ENCODE results near the gene SDHA. TPM values are rescaled to one million over a fixed set of nuclear protein-coding genes. Genes with fewer than 3 reads are reported as not detected.
"Not testable (repeated sequence)": the region's sequence is repeated elsewhere in the genome, so short reads cannot be mapped to it uniquely, and the experiment has no call there.

Gene SDHA
- total and polyA plus RNA-seq, 10 of the 15 experiments (the other 5 are each of a cell fraction or from before 2014, with no cell fraction given): 63.3 to 205 (median 104) TPM

DNA sequence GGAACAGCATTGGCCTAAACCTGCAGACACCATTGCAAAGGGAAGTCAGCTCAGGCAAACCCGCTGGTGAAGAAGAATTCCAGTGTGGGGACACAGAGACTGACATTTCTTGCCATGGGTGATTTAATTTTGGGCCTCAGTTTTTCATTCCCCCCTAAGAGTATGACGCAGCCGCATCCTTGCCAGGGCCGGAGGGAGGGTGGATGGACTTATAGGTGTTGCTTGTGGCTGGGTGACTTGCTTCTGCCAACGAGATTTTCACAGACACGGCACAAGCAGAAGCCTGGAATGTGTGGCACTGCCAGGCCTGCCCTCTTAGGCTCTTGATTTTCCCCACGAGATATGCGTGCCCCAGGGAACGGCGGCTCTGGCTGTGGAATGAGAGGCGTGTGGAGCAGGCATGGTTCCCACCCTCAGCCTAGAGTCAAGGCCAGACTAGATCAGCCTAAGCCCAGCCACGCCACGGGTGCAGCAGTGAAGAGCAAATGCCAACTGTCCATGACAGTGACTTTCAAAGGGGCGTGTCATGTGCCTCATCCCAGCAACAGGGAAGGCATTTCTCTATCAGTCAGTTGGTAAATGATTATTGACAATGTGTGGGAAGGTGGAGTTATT lies 61.0 kb downstream of the SDHA start:
- ChIA-PET SMC1A (ENCODE audit: uncharacterized antibody, unreplicated experiment) (interaction anchor here (1.6 kb wide), 1 partner anchor 8 kb away, joined by 3 read pairs; no protein-coding TSS in a partner anchor), CTCF (interaction anchor here (0.6 kb wide), 1 partner anchor 40 kb away, joined by 3 read pairs; no protein-coding TSS in a partner anchor)
- RAD21 ChIA-PET (ENCODE audit: unreplicated experiment); H3K4me1 ChIP-seq (ENCODE audit: control insufficient read depth, insufficient read depth, low read length); H3K27ac ChIP-seq (ENCODE audit: control insufficient read depth, insufficient read depth); H3K9me3 ChIP-seq (replicated peaks; ENCODE audit: control insufficient read depth, insufficient read depth, low read length); H3K4me2 ChIP-seq (ENCODE audit: control insufficient read depth, insufficient read depth); H4K20me1 ChIP-seq (ENCODE audit: control insufficient read depth, insufficient read depth); in situ Hi-C loops (cut with MboI); H3K27me3 ChIP-seq (replicated peaks in 1 of 2; ENCODE audit: control insufficient read depth in 2 of 2, insufficient read depth in 2 of 2, low read length in 1 of 2); ATAC-seq; POLR2A ChIA-PET; H3K9ac ChIP-seq (ENCODE audit: control insufficient read depth, insufficient read depth, low read length); BruUV-seq (replicated peaks); H2AFZ ChIP-seq (ENCODE audit: control insufficient read depth, low read depth, low read length); H3K36me3 ChIP-seq (ENCODE audit: control insufficient read depth in 2 of 2, insufficient read depth in 2 of 2, low read length in 1 of 2); intact Hi-C loops (cut with micrococcal nuclease; ENCODE audit: unreplicated experiment); DNase-seq (ENCODE audit: low read depth, low spot score); FAIRE-seq; H3K4me3 ChIP-seq: not testable (repeated sequence)
- WGBS (ENCODE audit: insufficient coverage, insufficient replicate concordance, low lambda C conversion rate, missing lambda C conversion rate): 83% methylated on average over 14 of the region's 14 CpGs
- peaks cover 29% of the 10 kb centered on the region for H3K79me2 ChIP-seq (ENCODE audit: control insufficient read depth, insufficient read depth, low read length)

DNA sequence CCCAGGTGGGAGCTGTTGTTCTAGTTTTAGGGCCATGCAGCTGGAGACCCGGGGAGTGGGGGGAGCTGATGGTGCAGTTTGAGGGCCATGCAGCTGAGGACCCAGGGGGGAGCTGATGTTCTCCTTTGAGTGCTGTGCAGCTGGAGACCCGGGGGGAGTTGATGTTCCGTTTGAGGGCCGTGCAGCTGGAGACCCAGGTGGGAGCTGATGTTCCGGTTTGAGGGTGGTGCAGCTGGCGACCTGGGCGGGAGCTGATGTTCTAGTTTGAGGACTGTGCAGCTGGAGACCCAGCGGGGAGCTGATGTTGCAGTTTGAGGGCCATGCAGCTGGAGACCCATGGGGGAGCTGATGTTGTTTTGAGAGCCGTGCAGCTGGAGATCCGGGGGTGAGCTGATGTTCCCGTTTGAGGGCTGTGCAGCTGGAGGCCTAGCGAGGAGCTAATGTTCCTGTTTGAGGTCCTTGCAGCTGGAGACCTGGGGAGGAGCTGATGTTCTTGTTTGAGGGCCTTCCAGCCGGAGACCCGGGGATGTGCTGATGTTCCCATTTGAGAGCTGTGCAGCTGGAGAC lies 68.0 kb downstream of the SDHA start:
- H3K9ac ChIP-seq (ENCODE audit: control insufficient read depth, insufficient read depth, low read length): no peak overlapping the region
- no peaks in the 10 kb centered on the region for H3K9me3 ChIP-seq (replicated peaks; ENCODE audit: control insufficient read depth, insufficient read depth, low read length)
- no peaks in the 10 kb centered on the region for H4K20me1 ChIP-seq (ENCODE audit: control insufficient read depth, insufficient read depth)
- peaks cover 15% of the 10 kb centered on the region for H3K79me2 ChIP-seq (ENCODE audit: control insufficient read depth, insufficient read depth, low read length)
- intact Hi-C loops (cut with micrococcal nuclease; ENCODE audit: unreplicated experiment) (no loop called here), in situ Hi-C loops (cut with MboI) (no loop called here)
- no peak for TF ChIP-seq STAT1 (conservative IDR thresholded peaks at IDR 0.05)
- TF ChIP-seq SPI1 (IDR thresholded peaks at IDR 0.05; ENCODE audit: borderline replicate concordance, insufficient read depth, low read depth, low read length): no peak
- TF ChIP-seq, protein P1, sequence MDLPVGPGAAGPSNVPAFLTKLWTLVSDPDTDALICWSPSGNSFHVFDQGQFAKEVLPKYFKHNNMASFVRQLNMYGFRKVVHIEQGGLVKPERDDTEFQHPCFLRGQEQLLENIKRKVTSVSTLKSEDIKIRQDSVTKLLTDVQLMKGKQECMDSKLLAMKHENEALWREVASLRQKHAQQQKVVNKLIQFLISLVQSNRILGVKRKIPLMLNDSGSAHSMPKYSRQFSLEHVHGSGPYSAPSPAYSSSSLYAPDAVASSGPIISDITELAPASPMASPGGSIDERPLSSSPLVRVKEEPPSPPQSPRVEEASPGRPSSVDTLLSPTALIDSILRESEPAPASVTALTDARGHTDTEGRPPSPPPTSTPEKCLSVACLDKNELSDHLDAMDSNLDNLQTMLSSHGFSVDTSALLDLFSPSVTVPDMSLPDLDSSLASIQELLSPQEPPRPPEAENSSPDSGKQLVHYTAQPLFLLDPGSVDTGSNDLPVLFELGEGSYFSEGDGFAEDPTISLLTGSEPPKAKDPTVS (IDR thresholded peaks at IDR 0.05; ENCODE audit: low read depth, low read length): no peak
- TF ChIP-seq SUPT20H (IDR thresholded peaks at IDR 0.05; ENCODE audit: borderline replicate concordance, control insufficient read depth, low read depth, low read length): no peak
- no peak for ATAC-seq
- no peak for DNase-seq (ENCODE audit: low read depth, low spot score)
- BruUV-seq (replicated peaks): no TSS peak
- no peak overlapping the region for H3K4me3 ChIP-seq
- no peaks in the 10 kb centered on the region for H3K4me1 ChIP-seq (ENCODE audit: control insufficient read depth, insufficient read depth, low read length)
- peaks cover 7 to 14% of the 10 kb centered on the region in 2 experiments; a peak in 3 of 4 replicates for H3K36me3 ChIP-seq (ENCODE audit: control insufficient read depth in 2 of 2, insufficient read depth in 2 of 2, low read length in 1 of 2)
- H3K27ac ChIP-seq (ENCODE audit: control insufficient read depth, insufficient read depth): no peak overlapping the region
- no peaks in the 10 kb centered on the region for H3K27me3 ChIP-seq (replicated peaks in 1 of 2; ENCODE audit: control insufficient read depth in 2 of 2, insufficient read depth in 2 of 2, low read length in 1 of 2)
- H2AFZ ChIP-seq (ENCODE audit: control insufficient read depth, low read depth, low read length): no peak overlapping the region
- ChIA-PET SMC1A (ENCODE audit: uncharacterized antibody, unreplicated experiment) (interaction anchor here (0.8 to 1.2 kb wide), 2 partner anchors 12 to 20 kb away, joined by 3 read pairs; no protein-coding TSS in a partner anchor), POLR2A (no interaction called here), CTCF (no interaction called here), RAD21 (ENCODE audit: unreplicated experiment) (no interaction called here)
- H3K4me2 ChIP-seq (ENCODE audit: control insufficient read depth, insufficient read depth): no peak overlapping the region
- WGBS (ENCODE audit: insufficient coverage, insufficient replicate concordance, low lambda C conversion rate, missing lambda C conversion rate): 90% methylated on average over 14 of the region's 14 CpGs
- FAIRE-seq: no peak

DNA sequence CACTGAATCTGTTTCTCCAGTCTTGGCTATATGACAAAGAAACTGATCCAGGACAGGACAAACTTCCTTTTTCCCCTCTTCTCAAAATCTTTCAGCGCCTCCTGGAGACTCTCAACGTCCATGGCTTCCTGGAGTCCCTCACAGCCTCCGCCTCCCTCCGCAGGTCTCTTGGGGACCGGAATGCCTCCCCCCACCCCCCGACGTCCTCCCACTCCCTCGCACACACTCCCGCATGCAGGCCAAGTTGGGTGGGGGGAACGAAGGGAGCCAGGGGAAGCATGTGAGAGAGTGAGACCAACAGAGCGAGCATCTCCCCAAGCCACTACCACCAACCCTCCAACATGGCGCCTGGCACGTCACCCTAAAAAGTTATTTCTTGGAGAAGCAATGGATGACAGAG lies 72.1 kb downstream of the SDHA start:
- H3K4me2 ChIP-seq (ENCODE audit: control insufficient read depth, insufficient read depth); H3K27me3 ChIP-seq (replicated peaks in 1 of 2; ENCODE audit: control insufficient read depth in 2 of 2, insufficient read depth in 2 of 2, low read length in 1 of 2); ATAC-seq; H3K9ac ChIP-seq (ENCODE audit: control insufficient read depth, insufficient read depth, low read length); FAIRE-seq; BruUV-seq (replicated peaks); POLR2A ChIA-PET; H3K36me3 ChIP-seq (ENCODE audit: control insufficient read depth in 2 of 2, insufficient read depth in 2 of 2, low read length in 1 of 2); H3K4me1 ChIP-seq (ENCODE audit: control insufficient read depth, insufficient read depth, low read length); H3K27ac ChIP-seq (ENCODE audit: control insufficient read depth, insufficient read depth); in situ Hi-C loops (cut with MboI); H4K20me1 ChIP-seq (ENCODE audit: control insufficient read depth, insufficient read depth); RAD21 ChIA-PET (ENCODE audit: unreplicated experiment); H2AFZ ChIP-seq (ENCODE audit: control insufficient read depth, low read depth, low read length); DNase-seq (ENCODE audit: low read depth, low spot score); SMC1A ChIA-PET (ENCODE audit: uncharacterized antibody, unreplicated experiment); H3K79me2 ChIP-seq (ENCODE audit: control insufficient read depth, insufficient read depth, low read length); CTCF ChIA-PET; H3K9me3 ChIP-seq (replicated peaks; ENCODE audit: control insufficient read depth, insufficient read depth, low read length); H3K4me3 ChIP-seq; intact Hi-C loops (cut with micrococcal nuclease; ENCODE audit: unreplicated experiment): not testable (repeated sequence)
- WGBS (ENCODE audit: insufficient coverage, insufficient replicate concordance, low lambda C conversion rate, missing lambda C conversion rate): 98% methylated on average over 13 of the region's 13 CpGs

All from GM12878 (cell line).